ENCODE data around the gene CRACDL. TPM values are rescaled to one million over a fixed set of nuclear protein-coding genes. Genes with fewer than 3 reads are reported as not detected.

CRACDL gene
- total and polyA plus RNA-seq, 2 donors (not counting 1 experiment from before 2014, with no cell fraction given): 0.25 TPM; not detected in 1

DNA sequence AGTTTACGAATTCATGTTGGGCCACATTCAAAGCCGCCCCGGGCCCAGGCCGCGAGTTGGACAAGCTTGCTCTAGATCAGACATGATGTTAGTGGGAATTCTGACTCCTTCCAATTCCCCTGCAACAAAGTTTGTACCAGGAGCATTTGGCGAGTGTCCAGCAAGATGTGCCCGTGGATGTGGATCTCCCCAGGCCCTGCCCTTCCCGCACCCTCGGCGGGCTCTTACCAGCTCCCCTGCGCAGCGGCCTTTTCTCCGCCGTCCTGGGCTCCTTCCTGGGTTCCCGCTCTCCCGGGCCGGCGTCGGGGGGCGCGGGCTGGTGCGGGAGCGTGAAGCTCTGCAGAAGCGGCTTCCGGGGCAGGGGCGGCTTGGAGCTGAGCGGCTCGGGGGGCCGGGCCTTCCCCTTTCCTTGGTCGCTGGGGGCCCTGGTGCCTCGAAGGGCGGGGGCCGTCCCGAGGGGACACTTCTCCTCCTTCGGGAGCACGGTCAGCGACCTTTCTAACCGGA, 114.3 kb downstream of the CRACDL start:
- no peak overlapping the region for H3K27ac Mint-ChIP-seq
- no peak for ATAC-seq (ENCODE audit: low read depth)
- peak overlapping the region; percentile 44 for H3K4me3 Mint-ChIP-seq
- no peak overlapping the region for H3K4me2 ChIP-seq (replicated peaks; ENCODE audit: low read depth, low read length, poor library complexity, severe bottlenecking)
- ChIA-PET CTCF (interaction anchor here (1.0 to 4.0 kb wide), 4 partner anchors 11 to 408 kb away, joined by 3 to 18 read pairs (median 3); no protein-coding TSS in a partner anchor), POLR2A (interaction anchor here (0.6 to 0.9 kb wide), 2 partner anchors 14 to 139 kb away, joined by 3 to 5 read pairs; no protein-coding TSS in a partner anchor)
- no peak overlapping the region for H3K27ac ChIP-seq (ENCODE audit: low read length in 2 of 2)
- no peaks in the 10 kb centered on the region for H4K20me1 ChIP-seq (ENCODE audit: control insufficient read depth, insufficient read depth, low read length, poor library complexity, severe bottlenecking)
- TF ChIP-seq, protein P1, sequence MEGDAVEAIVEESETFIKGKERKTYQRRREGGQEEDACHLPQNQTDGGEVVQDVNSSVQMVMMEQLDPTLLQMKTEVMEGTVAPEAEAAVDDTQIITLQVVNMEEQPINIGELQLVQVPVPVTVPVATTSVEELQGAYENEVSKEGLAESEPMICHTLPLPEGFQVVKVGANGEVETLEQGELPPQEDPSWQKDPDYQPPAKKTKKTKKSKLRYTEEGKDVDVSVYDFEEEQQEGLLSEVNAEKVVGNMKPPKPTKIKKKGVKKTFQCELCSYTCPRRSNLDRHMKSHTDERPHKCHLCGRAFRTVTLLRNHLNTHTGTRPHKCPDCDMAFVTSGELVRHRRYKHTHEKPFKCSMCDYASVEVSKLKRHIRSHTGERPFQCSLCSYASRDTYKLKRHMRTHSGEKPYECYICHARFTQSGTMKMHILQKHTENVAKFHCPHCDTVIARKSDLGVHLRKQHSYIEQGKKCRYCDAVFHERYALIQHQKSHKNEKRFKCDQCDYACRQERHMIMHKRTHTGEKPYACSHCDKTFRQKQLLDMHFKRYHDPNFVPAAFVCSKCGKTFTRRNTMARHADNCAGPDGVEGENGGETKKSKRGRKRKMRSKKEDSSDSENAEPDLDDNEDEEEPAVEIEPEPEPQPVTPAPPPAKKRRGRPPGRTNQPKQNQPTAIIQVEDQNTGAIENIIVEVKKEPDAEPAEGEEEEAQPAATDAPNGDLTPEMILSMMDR (IDR thresholded peaks at IDR 0.05): no peak
- no peak for TF ChIP-seq EZH2 (IDR thresholded peaks at IDR 0.05; ENCODE audit: borderline replicate concordance, insufficient read depth, low read depth, low read length, poor library complexity, severe bottlenecking)
- H3K4me3 ChIP-seq (ENCODE audit: control extremely low read depth in 1 of 5, extremely low read depth in 1 of 5, insufficient read depth in 1 of 5, low read depth in 2 of 5, low read length in 4 of 5): no peak overlapping the region
- peaks cover 4 to 16% of the 10 kb centered on the region in 2 donors for H3K4me1 ChIP-seq (ENCODE audit: control insufficient read depth in 2 of 2, insufficient read depth in 2 of 2, low read length in 2 of 2)
- H3K27me3 Mint-ChIP-seq: peaks cover 5% of the 10 kb centered on the region
- H2AFZ ChIP-seq (ENCODE audit: insufficient read depth, low read depth, low read length, poor library complexity, severe bottlenecking): no peak overlapping the region
- WGBS (ENCODE audit: insufficient coverage): 95% methylated on average over 29 of the region's 38 CpGs
- no peaks in the 10 kb centered on the region for H3K9me3 Mint-ChIP-seq (ENCODE audit: insufficient read depth)
- H3K36me3 ChIP-seq (replicated peaks in 1 of 2; ENCODE audit: control extremely low read depth in 1 of 2, control insufficient read depth in 1 of 2, extremely low read depth in 1 of 2, insufficient read depth in 2 of 2, low read length in 1 of 2): no peaks in the 10 kb centered on the region
- H3K27me3 ChIP-seq (replicated peaks in 1 of 4; ENCODE audit: control extremely low read depth in 1 of 4, control insufficient read depth in 3 of 4, insufficient read depth in 4 of 4, low read length in 3 of 4): peaks cover 0 to 20% (median 10%) of the 10 kb centered on the region in 4 experiments
- no peaks in the 10 kb centered on the region for H3K79me2 ChIP-seq (ENCODE audit: control insufficient read depth, insufficient read depth, low read length)
- intact Hi-C loops (cut with micrococcal nuclease): loop anchor here (5.0 kb wide), 1 partner anchor 89 kb away; the partner anchor contains the start of gene MGAT4A
- peaks cover 18% of the 10 kb centered on the region for H3K4me1 Mint-ChIP-seq
- H3K9me3 ChIP-seq (ENCODE audit: control extremely low read depth in 1 of 3, control insufficient read depth in 2 of 3, insufficient read depth in 1 of 3, low read length in 2 of 3): peaks cover 0 to 11% (median 0%) of the 10 kb centered on the region in 3 donors
- no peak overlapping the region for H3K9ac ChIP-seq (ENCODE audit: low read length)
- no peak for DNase-seq

GRCh38 chr2:98819231-98819766, 116.7 kb downstream of the CRACDL start:
- Histone ChIP-seq H2AFZ (ENCODE audit: insufficient read depth, low read depth, low read length, poor library complexity, severe bottlenecking) (no peak overlapping the region), H3K27ac (ENCODE audit: low read length in 2 of 2) (no peak overlapping the region), H3K27me3 (replicated peaks in 1 of 4; ENCODE audit: control extremely low read depth in 1 of 4, control insufficient read depth in 3 of 4, insufficient read depth in 4 of 4, low read length in 3 of 4) (peaks cover 0 to 14% (median 8%) of the 10 kb centered on the region in 4 experiments), H3K79me2 (ENCODE audit: control insufficient read depth, insufficient read depth, low read length) (no peaks in the 10 kb centered on the region), H3K4me2 (replicated peaks; ENCODE audit: low read depth, low read length, poor library complexity, severe bottlenecking) (no peak overlapping the region), H3K4me3 (ENCODE audit: control extremely low read depth in 1 of 5, extremely low read depth in 1 of 5, insufficient read depth in 1 of 5, low read depth in 2 of 5, low read length in 4 of 5) (no peak overlapping the region), H3K4me1 (ENCODE audit: control insufficient read depth in 2 of 2, insufficient read depth in 2 of 2, low read length in 2 of 2) (peaks cover 1 to 10% of the 10 kb centered on the region in 2 donors), H3K9ac (ENCODE audit: low read length) (no peak overlapping the region), H3K9me3 (ENCODE audit: control extremely low read depth in 1 of 3, control insufficient read depth in 2 of 3, insufficient read depth in 1 of 3, low read length in 2 of 3) (peaks cover 0 to 11% (median 0%) of the 10 kb centered on the region in 3 donors), H3K36me3 (replicated peaks in 1 of 2; ENCODE audit: control extremely low read depth in 1 of 2, control insufficient read depth in 1 of 2, extremely low read depth in 1 of 2, insufficient read depth in 2 of 2, low read length in 1 of 2) (no peaks in the 10 kb centered on the region), H4K20me1 (ENCODE audit: control insufficient read depth, insufficient read depth, low read length, poor library complexity, severe bottlenecking) (no peaks in the 10 kb centered on the region)
- CTCF ChIA-PET: interaction anchor here (0.8 to 1.1 kb wide), 2 partner anchors 9 to 170 kb away, joined by 3 to 4 read pairs; no protein-coding TSS in a partner anchor
- Mint-ChIP-seq H3K4me3 (no peak overlapping the region), H3K4me1 (peaks cover 12% of the 10 kb centered on the region), H3K27me3 (peaks cover 5% of the 10 kb centered on the region), H3K9me3 (ENCODE audit: insufficient read depth) (no peaks in the 10 kb centered on the region), H3K27ac (no peak overlapping the region)
- no peak for ATAC-seq (ENCODE audit: low read depth)
- intact Hi-C loops (cut with micrococcal nuclease): no loop called here
- no peak for DNase-seq
- TF ChIP-seq, protein P1 (IDR thresholded peaks at IDR 0.05): no peak
- no peak for TF ChIP-seq EZH2 (IDR thresholded peaks at IDR 0.05; ENCODE audit: borderline replicate concordance, insufficient read depth, low read depth, low read length, poor library complexity, severe bottlenecking)
- WGBS (ENCODE audit: insufficient coverage): 100% methylated on average over 3 of the region's 5 CpGs
- POLR2A ChIA-PET: no interaction called here

Data from B cell (primary cell).